D341Med (cell line): Measurements from ENCODE around the gene CDK14.

Source experiments
- DNase-seq: peaks from one replicate; pipeline ENCODE4 v3.0.0; 2012; ENCODE audit warnings: low spot score

CDK14 gene

GRCh38 chr7:90842430-90842788, 246.3 kb downstream of the CDK14 start:
- no peak for DNase-seq

- no peak for DNase-seq
Measured at GRCh38 chr7:90843472-90843871, 247.4 kb downstream of the CDK14 start.

- DNase-seq, result no peak
Measured at GRCh38 chr7:90844421-90844820, 248.3 kb downstream of the CDK14 start.

- no peak for DNase-seq
Measured at GRCh38 chr7:90846192-90846591, 250.1 kb downstream of the CDK14 start.

- DNase-seq, result no peak
Measured at GRCh38 chr7:90850066-90850465, 253.9 kb downstream of the CDK14 start.

GRCh38 chr7:90850471-90850870, 254.3 kb downstream of the CDK14 start:
- peak; percentile 49 for DNase-seq

GRCh38 chr7:90853205-90853604, 257.1 kb downstream of the CDK14 start:
- DNase-seq, result no peak

- no peak for DNase-seq
Measured at GRCh38 chr7:90856351-90857070, 260.4 kb downstream of the CDK14 start.

GRCh38 chr7:90857603-90858002, 261.5 kb downstream of the CDK14 start:
- DNase-seq, result peak; percentile 51

- DNase-seq, result no peak
Measured at GRCh38 chr7:90858546-90858945, 262.4 kb downstream of the CDK14 start.

GRCh38 chr7:90859521-90859920, 263.4 kb downstream of the CDK14 start:
- no peak for DNase-seq

GRCh38 chr7:90864088-90864487, 268.0 kb downstream of the CDK14 start:
- DNase-seq, result no peak

GRCh38 chr7:90869335-90869734, 273.2 kb downstream of the CDK14 start:
- DNase-seq, result no peak

GRCh38 chr7:90876701-90877100, 280.6 kb downstream of the CDK14 start:
- no peak for DNase-seq

- DNase-seq, result no peak
Measured at GRCh38 chr7:90877201-90877600, 281.1 kb downstream of the CDK14 start.

- DNase-seq, result peak; percentile 78
Measured at GRCh38 chr7:90879924-90880323, 283.8 kb downstream of the CDK14 start.

- DNase-seq, result no peak
Measured at GRCh38 chr7:90886416-90886815, 290.3 kb downstream of the CDK14 start.

GRCh38 chr7:90889210-90889609, 293.1 kb downstream of the CDK14 start:
- DNase-seq, result no peak

- DNase-seq, result no peak
Measured at GRCh38 chr7:90889644-90890043, 293.5 kb downstream of the CDK14 start.

- no peak for DNase-seq
Measured at GRCh38 chr7:90891529-90891928, 295.4 kb downstream of the CDK14 start.

- DNase-seq, result no peak
Measured at GRCh38 chr7:90892213-90892612, 296.1 kb downstream of the CDK14 start.

- no peak for DNase-seq
Measured at GRCh38 chr7:90894122-90894521, 298.0 kb downstream of the CDK14 start.

GRCh38 chr7:90896458-90896857, 300.3 kb downstream of the CDK14 start:
- DNase-seq, result no peak

- DNase-seq, result no peak
Measured at GRCh38 chr7:90897961-90898469, 301.9 kb downstream of the CDK14 start.
